Neural cell (in vitro differentiated cells): ENCODE measurements around the gene ZFP36L2. TPM values are rescaled to one million over a fixed set of nuclear protein-coding genes. Genes with fewer than 3 reads are reported as not detected.

Source experiments
- H2AFZ ChIP-seq: fragments of 200-600, 300-800 bp; sonication (generic), shearing (Covaris generic); 2 replicates; pipeline ENCODE4 v1.6.0; 2014; ENCODE audit warnings: low read depth, mild to moderate bottlenecking, antibody characterized with exemption, low read length, moderate library complexity
- H3F3A ChIP-seq: fragments of 200-600 bp; shearing (Covaris generic); 2 replicates; pipeline ENCODE4 v1.6.1; 2016; ENCODE audit warnings: mild to moderate bottlenecking, moderate library complexity, mixed read lengths, antibody characterized with exemption, low read length; ENCODE audit not compliant: insufficient read depth, poor library complexity, severe bottlenecking
- H3K27ac ChIP-seq: fragments of 200-600, 300-800 bp; sonication (generic), shearing (Covaris generic); 2 replicates; pipeline ENCODE4 v1.5.1; 2014; ENCODE audit warnings: mild to moderate bottlenecking, low read length, moderate library complexity
- H3K27me3 ChIP-seq: fragments of 300-800, 200-600 bp; sonication (generic), shearing (Covaris generic); 2 replicates; pipeline ENCODE4 v1.6.0; 2014; ENCODE audit warnings: mild to moderate bottlenecking, low read depth, low read length, moderate library complexity; ENCODE audit not compliant: insufficient read depth
- H3K36me3 ChIP-seq: fragments of 300-800, 200-600 bp; sonication (generic), shearing (Covaris generic); 2 replicates; pipeline ENCODE4 v1.5.1; 2014; ENCODE audit warnings: mild to moderate bottlenecking, antibody characterized with exemption, low read length, moderate library complexity; ENCODE audit not compliant: insufficient read depth
- H3K4me2 ChIP-seq: fragments of 300-800, 200-600 bp; sonication (generic), shearing (Covaris generic); 2 replicates; pipeline ENCODE4 v1.6.0; 2014; ENCODE audit warnings: mild to moderate bottlenecking, low read length
- H3K4me3 ChIP-seq: fragments of 300-800, 200-600 bp; sonication (generic), shearing (Covaris generic); 2 replicates; pipeline ENCODE4 v1.5.1; 2014; ENCODE audit warnings: mild to moderate bottlenecking, low read length, moderate library complexity
- H3K79me2 ChIP-seq: fragments of 200-600 bp; shearing (Covaris generic); replicated peaks from 2 replicates; pipeline ENCODE4 v1.6.0; 2014; ENCODE audit warnings: mild to moderate bottlenecking, low read length, moderate library complexity; ENCODE audit not compliant: insufficient read depth
- H3K9ac ChIP-seq: fragments of 300-800, 200-600 bp; sonication (generic), shearing (Covaris generic); 2 replicates; pipeline ENCODE4 v1.6.1; 2016; ENCODE audit warnings: mild to moderate bottlenecking, low read length, mixed read lengths
- H3K9me2 ChIP-seq: fragments of 200-600 bp; shearing (Covaris generic); 2 replicates; pipeline ENCODE4 v1.6.1; 2016; ENCODE audit warnings: mild to moderate bottlenecking, low read length, mixed read lengths; ENCODE audit not compliant: insufficient read depth
- H3K9me3 ChIP-seq: fragments of 200-600, 300-800 bp; sonication (generic), shearing (Covaris generic); 2 replicates; pipeline ENCODE4 v1.6.1; 2016; ENCODE audit warnings: mild to moderate bottlenecking, mixed run types, low read length, moderate library complexity, mixed read lengths
- H4K20me1 ChIP-seq: fragments of 200-600 bp; shearing (Covaris generic); 2 replicates; pipeline ENCODE4 v1.6.1; 2016; ENCODE audit warnings: mild to moderate bottlenecking, mixed run types; ENCODE audit not compliant: insufficient read depth
- CTCF ChIP-seq: fragments of 450-650 bp; IDR thresholded peaks from 2 replicates; pipeline ENCODE4 v1.5.1; 2014; ENCODE audit warnings: antibody characterized with exemption, mild to moderate bottlenecking, moderate library complexity; ENCODE audit not compliant: poor library complexity, severe bottlenecking
- EP300 ChIP-seq: fragments of 450-650 bp; conservative IDR thresholded peaks from 2 replicates; pipeline ENCODE4 v1.6.1; 2014; ENCODE audit warnings: antibody characterized with exemption, mild to moderate bottlenecking, moderate library complexity; ENCODE audit not compliant: poor library complexity, severe bottlenecking
- EZH2 ChIP-seq: fragments of 200-600, 300-800 bp; shearing (Covaris generic), sonication (generic); IDR thresholded peaks from 2 replicates; pipeline ENCODE4 v1.6.1; 2014; ENCODE audit warnings: antibody characterized with exemption, low read length, borderline replicate concordance, mild to moderate bottlenecking; ENCODE audit not compliant: insufficient read depth, poor library complexity, severe bottlenecking
- MXI1 ChIP-seq: fragments of 450-650 bp; conservative IDR thresholded peaks from 2 replicates; pipeline ENCODE4 v1.6.1; 2014; ENCODE audit warnings: antibody characterized with exemption, mild to moderate bottlenecking; ENCODE audit not compliant: poor library complexity, severe bottlenecking
- POLR2AphosphoS5 ChIP-seq: IDR thresholded peaks from 2 replicates; pipeline ENCODE4 v1.6.1; 2012
- RAD21 ChIP-seq: fragments of 450-650 bp; conservative IDR thresholded peaks from 2 replicates; pipeline ENCODE4 v1.6.1; 2014; ENCODE audit warnings: antibody characterized with exemption, mild to moderate bottlenecking, moderate library complexity
- REST ChIP-seq: IDR thresholded peaks from 2 replicates; pipeline ENCODE4 v1.6.1; 2012; ENCODE audit warnings: borderline replicate concordance
- SMC3 ChIP-seq: fragments of 450-650 bp; conservative IDR thresholded peaks from 2 replicates; pipeline ENCODE4 v1.6.1; 2014; ENCODE audit warnings: antibody characterized with exemption, mild to moderate bottlenecking, moderate library complexity; ENCODE audit not compliant: poor library complexity
- TAF1 ChIP-seq: IDR thresholded peaks from 2 replicates; pipeline ENCODE4 v1.6.1; 2012; ENCODE audit warnings: low read depth
- polyA plus RNA-seq: library from polyadenylated mRNA; depleted of rRNA; stranded (reverse); fragments of >200 nt; gene quantifications from 2 replicates; pipeline ENCODE4 v1.2.3, GENCODE V29; 2014

The ZFP36L2 gene
- polyA plus RNA-seq, 1 donor from 2014 or later = 0.33 TPM

GRCh38 chr2:43219383-43220228 lies 6.8 kb downstream of the ZFP36L2 start:
- Histone ChIP-seq H4K20me1 (no peaks in the 10 kb centered on the region), H3K9me2 (no peaks in the 10 kb centered on the region), H3K4me2 (no peak overlapping the region), H2AFZ (no peak overlapping the region), H3K4me3 (no peak overlapping the region), H3K27ac (no peak overlapping the region), H3F3A (peaks cover 6% of the 10 kb centered on the region), H3K9me3 (no peaks in the 10 kb centered on the region), H3K36me3 (no peaks in the 10 kb centered on the region), H3K27me3 (peaks cover 10% of the 10 kb centered on the region), H3K79me2 (peaks cover 9% of the 10 kb centered on the region), H3K9ac (no peak overlapping the region)
- TF ChIP-seq MXI1 = no peak

GRCh38 chr2:43218702-43219382 lies 7.6 kb downstream of the ZFP36L2 start:
- Histone ChIP-seq H3F3A (peaks cover 3% of the 10 kb centered on the region), H2AFZ (no peak overlapping the region)

More at GRCh38 chr2:43218702-43219382, 7.6 kb downstream of the ZFP36L2 start:
- TF ChIP-seq REST (no peak), POLR2AphosphoS5 (no peak), CTCF (no peak), EZH2 (no peak), SMC3 (no peak), MXI1 (no peak), EP300 (no peak), TAF1 (no peak), RAD21 (no peak)
- Histone ChIP-seq H3K36me3 (no peaks in the 10 kb centered on the region), H4K20me1 (no peaks in the 10 kb centered on the region), H3K27ac (no peak overlapping the region), H3K9ac (no peak overlapping the region), H3K9me2 (no peaks in the 10 kb centered on the region), H3K4me2 (no peak overlapping the region), H3K27me3 (peaks cover 3% of the 10 kb centered on the region), H3K9me3 (no peaks in the 10 kb centered on the region), H3K4me3 (no peak overlapping the region), H3K79me2 (peaks cover 6% of the 10 kb centered on the region)
